H9 (cell line): ENCODE measurements around the gene ZNF385D. TPM values are rescaled to one million over a fixed set of nuclear protein-coding genes. Genes with fewer than 3 reads are reported as not detected.
A peak's percentile ranks its signal among the peaks of the same experiment; 100 is the strongest.

Experiments
- DNase-seq: peaks from one replicate; pipeline ENCODE4 v3.0.0-alpha.2; 2017
- H2AFZ ChIP-seq: one replicate; pipeline ENCODE4 v1.6.1; 2013; ENCODE audit warnings: mild to moderate bottlenecking, low read length, control low read depth, moderate library complexity
- H2AK5ac ChIP-seq: 2 replicates; pipeline ENCODE4 v1.6.1; 2013; ENCODE audit warnings: low read length, control low read depth, mixed read lengths; ENCODE audit not compliant: insufficient read length
- H2BK120ac ChIP-seq: one replicate; pipeline ENCODE4 v1.6.1; 2013; ENCODE audit warnings: low read depth, mild to moderate bottlenecking, low read length, control low read depth, inconsistent platforms; ENCODE audit not compliant: poor library complexity, severe bottlenecking
- H2BK12ac ChIP-seq: 2 replicates; pipeline ENCODE4 v1.6.1; 2013; ENCODE audit warnings: low read length, control low read depth, mixed read lengths, low read depth; ENCODE audit not compliant: insufficient read length
- H2BK15ac ChIP-seq: 2 replicates; pipeline ENCODE4 v1.6.1; 2013; ENCODE audit warnings: low read depth, low read length, control low read depth
- H2BK20ac ChIP-seq: one replicate; pipeline ENCODE4 v1.6.1; 2013; ENCODE audit warnings: low read depth, mild to moderate bottlenecking, low read length, control low read depth, inconsistent platforms; ENCODE audit not compliant: poor library complexity, severe bottlenecking
- H2BK5ac ChIP-seq: 2 replicates; pipeline ENCODE4 v1.6.1; 2013; ENCODE audit warnings: low read length, control low read depth, mixed read lengths; ENCODE audit not compliant: insufficient read length
- H3K14ac ChIP-seq: 2 replicates; pipeline ENCODE4 v1.6.1; 2013; ENCODE audit warnings: low read length, control low read depth; ENCODE audit not compliant: insufficient read depth
- H3K18ac ChIP-seq: 2 replicates; pipeline ENCODE4 v1.6.1; 2013; ENCODE audit warnings: low read depth, mild to moderate bottlenecking, mixed read lengths, low read length, control low read depth; ENCODE audit not compliant: insufficient read length
- H3K23ac ChIP-seq: 2 replicates; pipeline ENCODE4 v1.6.1; 2013; ENCODE audit warnings: low read length, control low read depth, mixed read lengths, low read depth; ENCODE audit not compliant: insufficient read length
- H3K23me2 ChIP-seq: 2 replicates; pipeline ENCODE4 v1.6.1; 2013; ENCODE audit warnings: low read depth, mild to moderate bottlenecking, mixed read lengths, low read length, control low read depth; ENCODE audit not compliant: insufficient read length, poor library complexity, severe bottlenecking
- H3K27ac ChIP-seq: 2 replicates; pipeline ENCODE4 v1.5.1; 2013; ENCODE audit warnings: low read length, control low read depth, mixed read lengths, low read depth; ENCODE audit not compliant: insufficient read length
- H3K27me3 ChIP-seq: 2 replicates; pipeline ENCODE4 v1.6.1; 2013; ENCODE audit warnings: low read length, control low read depth, inconsistent platforms; ENCODE audit not compliant: insufficient read depth
- H3K4ac ChIP-seq: 2 replicates; pipeline ENCODE4 v1.6.1; 2013; ENCODE audit warnings: low read depth, mild to moderate bottlenecking, control low read depth, inconsistent platforms, low read length, moderate library complexity
- H3K4me1 ChIP-seq: 2 replicates; pipeline ENCODE4 v1.6.1; 2013; ENCODE audit warnings: low read length, control low read depth, inconsistent platforms; ENCODE audit not compliant: insufficient read depth
- H3K4me2 ChIP-seq: 2 replicates; pipeline ENCODE4 v1.6.1; 2013; ENCODE audit warnings: low read length, control low read depth, mixed read lengths; ENCODE audit not compliant: insufficient read length, insufficient read depth
- H3K56ac ChIP-seq: 2 replicates; pipeline ENCODE4 v1.6.1; 2013; ENCODE audit warnings: low read depth, mild to moderate bottlenecking, mixed read lengths, low read length, control low read depth; ENCODE audit not compliant: insufficient read length
- H3K79me1 ChIP-seq: 2 replicates; pipeline ENCODE4 v1.6.1; 2013; ENCODE audit warnings: low read depth, mild to moderate bottlenecking, moderate library complexity, low read length, control low read depth, inconsistent platforms; ENCODE audit not compliant: insufficient read depth, poor library complexity, severe bottlenecking
- H3K79me2 ChIP-seq: 2 replicates; pipeline ENCODE4 v1.6.1; 2013; ENCODE audit warnings: low read length, control low read depth, inconsistent platforms; ENCODE audit not compliant: insufficient read depth
- H3K9ac ChIP-seq: 2 replicates; pipeline ENCODE4 v1.6.1; 2013; ENCODE audit warnings: low read length, control low read depth, mixed read lengths; ENCODE audit not compliant: insufficient read length; ENCODE audit errors: extremely low read depth
- H3K9me3 ChIP-seq: one replicate; pipeline ENCODE4 v1.6.1; 2013; ENCODE audit warnings: low read depth, low read length, inconsistent platforms; ENCODE audit not compliant: control insufficient read depth
- H3T11ph ChIP-seq: one replicate; pipeline ENCODE4 v1.6.1; 2013; ENCODE audit warnings: mild to moderate bottlenecking, low read length, control low read depth, inconsistent platforms
- H4K20me1 ChIP-seq: one replicate; pipeline ENCODE4 v1.6.1; 2013; ENCODE audit not compliant: control insufficient read depth, insufficient read length, insufficient read depth
- H4K5ac ChIP-seq: 2 replicates; pipeline ENCODE4 v1.6.1; 2013; ENCODE audit warnings: low read depth, mild to moderate bottlenecking, mixed read lengths, low read length, control low read depth; ENCODE audit not compliant: insufficient read length
- H4K8ac ChIP-seq: replicated peaks from 2 replicates; pipeline ENCODE4 v1.6.1; 2013; ENCODE audit warnings: low read length, control low read depth, mixed read lengths, low read depth; ENCODE audit not compliant: insufficient read length
- H4K91ac ChIP-seq: 2 replicates; pipeline ENCODE4 v1.6.1; 2013; ENCODE audit warnings: low read depth, mild to moderate bottlenecking, moderate library complexity, mixed read lengths, low read length, control low read depth; ENCODE audit not compliant: insufficient read length
- H3K27ac Mint-ChIP-seq, 3 experiments: 2 replicates in 2 of 3; 3 replicates in 1 of 3; pipeline ENCODE4 v1.8.0; 2020 to 2021; ENCODE audit warnings: mixed read lengths in 3 of 3, mild to moderate bottlenecking in 1 of 3, moderate library complexity in 1 of 3
- H3K27me3 Mint-ChIP-seq: 2 replicates; pipeline ENCODE4 v1.8.0; 2021; ENCODE audit warnings: low read depth, mild to moderate bottlenecking, moderate library complexity, mixed read lengths
- H3K36me3 Mint-ChIP-seq, 3 experiments: 2 replicates in 2 of 3; 3 replicates in 1 of 3; pipeline ENCODE4 v1.8.0; 2020 to 2021; ENCODE audit warnings: low read depth in 3 of 3, mixed read lengths in 3 of 3; ENCODE audit not compliant: insufficient read depth in 1 of 3
- H3K4me1 Mint-ChIP-seq, 2 experiments: 2 replicates each; pipeline ENCODE4 v1.8.0; 2020; ENCODE audit warnings: mixed read lengths in 2 of 2
- H3K4me3 Mint-ChIP-seq, 2 experiments: 2 replicates in 1 of 2; 3 replicates in 1 of 2; pipeline ENCODE4 v1.8.0; 2020 to 2021; ENCODE audit warnings: mild to moderate bottlenecking in 2 of 2, mixed read lengths in 2 of 2, moderate library complexity in 1 of 2
- H3K9me3 Mint-ChIP-seq, 2 experiments: 2 replicates in 1 of 2; 3 replicates in 1 of 2; pipeline ENCODE4 v1.8.0; 2020; ENCODE audit warnings: mild to moderate bottlenecking in 2 of 2, mixed read lengths in 2 of 2, moderate library complexity in 1 of 2
- WGBS: extraction: QIAGEN DNeasy Blood & Tissue Kit; methylation state at CpG from one replicate; pipeline ENCODE4 v1.1.7; 2013; ENCODE audit warnings: missing lambda C conversion rate, low lambda C conversion rate, mixed read lengths; ENCODE audit not compliant: insufficient read length; ENCODE audit errors: extremely low coverage; 5-methylcytosine and 5-hydroxymethylcytosine counted together
- total RNA-seq: library from RNA; stranded (reverse); gene quantifications from 2 replicates; pipeline ENCODE4 v1.2.1, GENCODE V29; 2021
- TF ChIP-seq, protein P1 (sequence below): fragments of 200-600 bp; sonication (generic); conservative IDR thresholded peaks from 3 replicates; pipeline ENCODE4 v1.8.0; 2021; ENCODE audit warnings: antibody characterized with exemption, mild to moderate bottlenecking

The ZNF385D gene
- total RNA-seq, 1 experiment from 2014 or later, result 1.5 TPM

- H3K27me3 Mint-ChIP-seq, result no peaks in the 10 kb centered on the region
- no peak overlapping the region for H2BK12ac ChIP-seq
- H3T11ph ChIP-seq, result no peak overlapping the region
- H3K4me3 Mint-ChIP-seq, result no peak overlapping the region
- no peaks in the 10 kb centered on the region for H3K27me3 ChIP-seq
- no peaks in the 10 kb centered on the region for H3K79me1 ChIP-seq
- H3K23ac ChIP-seq, result no peak overlapping the region
- TF ChIP-seq, protein P1, sequence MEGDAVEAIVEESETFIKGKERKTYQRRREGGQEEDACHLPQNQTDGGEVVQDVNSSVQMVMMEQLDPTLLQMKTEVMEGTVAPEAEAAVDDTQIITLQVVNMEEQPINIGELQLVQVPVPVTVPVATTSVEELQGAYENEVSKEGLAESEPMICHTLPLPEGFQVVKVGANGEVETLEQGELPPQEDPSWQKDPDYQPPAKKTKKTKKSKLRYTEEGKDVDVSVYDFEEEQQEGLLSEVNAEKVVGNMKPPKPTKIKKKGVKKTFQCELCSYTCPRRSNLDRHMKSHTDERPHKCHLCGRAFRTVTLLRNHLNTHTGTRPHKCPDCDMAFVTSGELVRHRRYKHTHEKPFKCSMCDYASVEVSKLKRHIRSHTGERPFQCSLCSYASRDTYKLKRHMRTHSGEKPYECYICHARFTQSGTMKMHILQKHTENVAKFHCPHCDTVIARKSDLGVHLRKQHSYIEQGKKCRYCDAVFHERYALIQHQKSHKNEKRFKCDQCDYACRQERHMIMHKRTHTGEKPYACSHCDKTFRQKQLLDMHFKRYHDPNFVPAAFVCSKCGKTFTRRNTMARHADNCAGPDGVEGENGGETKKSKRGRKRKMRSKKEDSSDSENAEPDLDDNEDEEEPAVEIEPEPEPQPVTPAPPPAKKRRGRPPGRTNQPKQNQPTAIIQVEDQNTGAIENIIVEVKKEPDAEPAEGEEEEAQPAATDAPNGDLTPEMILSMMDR, result no peak
- no peaks in the 10 kb centered on the region for H3K23me2 ChIP-seq
- no peak overlapping the region for H3K4me2 ChIP-seq
- no peak overlapping the region for H4K91ac ChIP-seq
- H2AK5ac ChIP-seq, result no peak overlapping the region
- no peaks in the 10 kb centered on the region for H3K79me2 ChIP-seq
- H2BK20ac ChIP-seq, result no peak overlapping the region
- H3K9me3 Mint-ChIP-seq, result no peaks in the 10 kb centered on the region; a peak in 2 of 5 replicates
- no peak overlapping the region for H4K5ac ChIP-seq
- H4K8ac ChIP-seq, result no peak overlapping the region
- no peak overlapping the region for H3K27ac Mint-ChIP-seq
- H3K9ac ChIP-seq, result no peak overlapping the region
- H2BK15ac ChIP-seq, result no peak overlapping the region
- H3K18ac ChIP-seq, result no peak overlapping the region
- H3K56ac ChIP-seq, result no peak overlapping the region
- no peaks in the 10 kb centered on the region for H3K4me1 Mint-ChIP-seq
- H2BK5ac ChIP-seq, result no peak overlapping the region
- H3K4ac ChIP-seq, result no peak overlapping the region
- WGBS, result no CpG with 5 or more reads among the region's 47 CpGs
- H2AFZ ChIP-seq, result no peak overlapping the region
- peak; percentile 23 for DNase-seq
- no peaks in the 10 kb centered on the region for H3K4me1 ChIP-seq
- no peaks in the 10 kb centered on the region for H4K20me1 ChIP-seq
- no peak overlapping the region for H3K14ac ChIP-seq
- H3K27ac ChIP-seq, result no peak overlapping the region
- no peak overlapping the region for H2BK120ac ChIP-seq
- H3K9me3 ChIP-seq, result no peaks in the 10 kb centered on the region
- peaks cover 0 to 5% (median 0%) of the 10 kb centered on the region in 3 experiments; a peak in 2 of 7 replicates for H3K36me3 Mint-ChIP-seq
Observed at GRCh38 chr3:21405671-21406667, 345.0 kb downstream of the ZNF385D start.
